Activated CD8-positive, alpha-beta memory T cell treated with anti-CD3 and anti-CD28 coated beads for 36 hours (primary cell): ENCODE data around the gene HP. TPM values are rescaled to one million over a fixed set of nuclear protein-coding genes. Genes with fewer than 3 reads are reported as not detected.

Experiments
- total RNA-seq, 2 experiments: library from RNA; stranded (reverse); gene quantifications; one replicate each; pipeline ENCODE4 v1.2.3, GENCODE V29; 2021

HP gene
- total RNA-seq, 2 experiments from 2014 or later = not detected

Other genes with a start within 250 kb of the HP start
- gene AP1G1, start 245.7 kb upstream of the HP start, total RNA-seq = 10 to 100 TPM; 71.8 to 74.5 TPM
- 10 to 100 TPM; 16.5 to 16.6 TPM for gene ATXN1L, start 208.5 kb upstream of the HP start, total RNA-seq
- 1 to 10 TPM; 3.1 to 4.0 TPM for gene ZNF821, start 170.3 kb upstream of the HP start, total RNA-seq
- gene IST1, start 159.0 kb upstream of the HP start, total RNA-seq = 100 to 1,000 TPM; 152 to 153 TPM
- gene PKD1L3, start 54.1 kb upstream of the HP start, total RNA-seq = under 1 TPM in 1 of 2 experiments, not detected in 1; 0.04 TPM
- gene DHODH, start 45.8 kb upstream of the HP start, total RNA-seq = 10 to 100 TPM; 31.1 to 31.8 TPM
- gene HPR, start 8.7 kb downstream of the HP start, total RNA-seq = not detected
- 10 to 100 TPM; 30.8 to 31.0 TPM for gene TXNL4B, start 39.1 kb downstream of the HP start, total RNA-seq
- gene DHX38, start 39.3 kb downstream of the HP start, total RNA-seq = 10 to 100 TPM; 87.4 to 87.6 TPM
- under 1 TPM; 0.11 to 0.73 TPM for gene PMFBP1, start 117.7 kb downstream of the HP start, total RNA-seq